K562 (cell line): ENCODE measurements around the gene NEFH. TPM values are rescaled to one million over a fixed set of nuclear protein-coding genes. Genes with fewer than 3 reads are reported as not detected.

Experiments used
- ATAC-seq: fragments of 200-7000 bp; cut with Tn5 transposase; 3 replicates; pipeline ENCODE4 v1.9.1; 2020; ENCODE audit warnings: moderate library complexity
- BruUV-seq: library from RNA; stranded (reverse); fragments of 400-500 nt; replicated peaks from 2 replicates; lab custom pipeline; 2021; lab: Mats Ljungman, UMichigan
- CTCF ChIA-PET: fragments of 300-600 bp; formaldehyde crosslinking; extraction: SDS; loops from one replicate; lab custom pipeline; 2021; ENCODE audit warnings: low intra/inter-chr PET ratio; lab: Yijun Ruan, JAX
- POLR2A ChIA-PET: fragments of 300-600, 350-650 bp; sonication (Branson Sonifier 250); formaldehyde crosslinking; extraction: SDS; loops from one replicate; lab custom pipeline; 2021; ENCODE audit warnings: antibody characterized with exemption, inconsistent platforms; lab: Yijun Ruan, JAX
- DNase-seq, 4 experiments: peaks; one replicate each; pipeline versions ENCODE4 v3.0.0 to v3.0.0-alpha.2; 2011 to 2018; ENCODE audit warnings: low spot score in 3 of 4, mixed read lengths in 3 of 4; ENCODE audit errors: extremely low read depth in 1 of 4
- FAIRE-seq: peaks from 2 replicates; lab custom pipeline; 2011; peaks lifted over from hg19 to GRCh38; lab: Jason Lieb, UNC
- H2AFZ ChIP-seq: 2 replicates; pipeline ENCODE4 v1.6.0; 2011; ENCODE audit warnings: low read depth, low read length, control low read depth, inconsistent platforms
- H3K27ac ChIP-seq: fragments of 200-600 bp; 3 replicates; pipeline ENCODE4 v1.8.0; 2011; ENCODE audit warnings: low read depth, mild to moderate bottlenecking, control low read depth, inconsistent platforms, low read length, moderate library complexity, mixed read lengths; ENCODE audit errors: extremely low read depth
- H3K27me3 ChIP-seq, 2 experiments: fragments of 300-600 bp in 1 of 2; 2 replicates in 1 of 2; 3 replicates in 1 of 2; pipeline versions ENCODE4 v1.6.0 to v1.8.0; 2011; ENCODE audit warnings: inconsistent platforms in 2 of 2, low read length in 2 of 2, mild to moderate bottlenecking in 1 of 2, mixed read lengths in 1 of 2, moderate library complexity in 1 of 2; ENCODE audit not compliant: control insufficient read depth in 2 of 2, insufficient read depth in 2 of 2
- H3K36me3 ChIP-seq: fragments of 300-600 bp; 3 replicates; pipeline ENCODE4 v1.8.0; 2011; ENCODE audit warnings: mild to moderate bottlenecking, low read length, inconsistent platforms; ENCODE audit not compliant: control insufficient read depth, insufficient read depth
- H3K4me1 ChIP-seq, 2 experiments: fragments of 200-600 bp in 1 of 2; replicated peaks in 1 of 2; 2 replicates in 1 of 2; 3 replicates in 1 of 2; pipeline versions ENCODE4 v1.5.1 to v1.8.0; 2011; ENCODE audit warnings: inconsistent platforms in 2 of 2, low read length in 2 of 2, mild to moderate bottlenecking in 1 of 2, mixed read lengths in 1 of 2, moderate library complexity in 1 of 2; ENCODE audit not compliant: control insufficient read depth in 2 of 2, insufficient read depth in 2 of 2
- H3K4me2 ChIP-seq: 2 replicates; pipeline ENCODE4 v1.6.1; 2011; ENCODE audit warnings: low read length, control low read depth, inconsistent platforms, mixed read lengths; ENCODE audit not compliant: insufficient read depth
- H3K4me3 ChIP-seq: fragments of 200-600 bp; sonication (generic), shearing (Covaris generic); 2 replicates; pipeline ENCODE4 v1.5.1; 2016; ENCODE audit warnings: control low read depth, inconsistent platforms
- H3K79me2 ChIP-seq: fragments of 200-600 bp; 3 replicates; pipeline ENCODE4 v1.8.0; 2011; ENCODE audit warnings: low read length, inconsistent platforms; ENCODE audit not compliant: control insufficient read depth, insufficient read depth
- H3K9ac ChIP-seq, 2 experiments: 2 replicates each; pipeline versions ENCODE4 v1.6.0 to v1.6.1; 2011; ENCODE audit warnings: low read depth in 2 of 2, low read length in 2 of 2, control low read depth in 1 of 2, inconsistent platforms in 1 of 2, mild to moderate bottlenecking in 1 of 2, mixed read lengths in 1 of 2; ENCODE audit not compliant: insufficient read depth in 1 of 2
- H3K9me1 ChIP-seq: one replicate; pipeline ENCODE4 v1.6.0; 2011; ENCODE audit warnings: inconsistent platforms, mild to moderate bottlenecking, low read length, moderate library complexity; ENCODE audit not compliant: control insufficient read depth, insufficient read depth
- H3K9me3 ChIP-seq: replicated peaks from 2 replicates; pipeline ENCODE4 v1.5.1; 2011; ENCODE audit warnings: low read depth, low read length, inconsistent platforms; ENCODE audit not compliant: control insufficient read depth, insufficient read depth
- H4K20me1 ChIP-seq: replicated peaks from 2 replicates; pipeline ENCODE4 v1.6.1; 2011; ENCODE audit warnings: low read length, inconsistent platforms, mixed read lengths; ENCODE audit not compliant: control insufficient read depth, insufficient read depth
- ASH1L ChIP-seq: fragments of 450-650 bp; IDR thresholded peaks from 2 replicates; pipeline ENCODE4 v1.6.1; 2018; ENCODE audit warnings: borderline replicate concordance, mild to moderate bottlenecking, low read depth; ENCODE audit not compliant: partially characterized antibody
- HDAC6 ChIP-seq: IDR thresholded peaks from 2 replicates; pipeline ENCODE4 v1.6.1; 2012; ENCODE audit warnings: low read depth, mild to moderate bottlenecking, control low read depth, inconsistent platforms, low read length, moderate library complexity
- TAF1 ChIP-seq: IDR thresholded peaks from 2 replicates; pipeline ENCODE4 v1.6.1; 2011; ENCODE audit warnings: mild to moderate bottlenecking, low read length, moderate library complexity; ENCODE audit not compliant: insufficient read depth, control insufficient read depth, severe bottlenecking; ENCODE audit errors: extremely low read depth
- ZMIZ1 ChIP-seq, 2 experiments: fragments of 150-350 bp in 1 of 2; IDR thresholded peaks; 2 replicates each; pipeline ENCODE4 v1.6.1; 2012 to 2016; ENCODE audit warnings: low read depth in 2 of 2, low read length in 2 of 2, mild to moderate bottlenecking in 1 of 2, moderate library complexity in 1 of 2
- WGBS: fragments of 100-300 bp; shearing (Covaris generic); methylation state at CpG from one replicate; pipeline ENCODE4 v1.1.6; 2016; ENCODE audit warnings: low coverage, mixed read lengths; ENCODE audit not compliant: insufficient coverage; ENCODE audit errors: missing lambda C conversion rate; 5-methylcytosine and 5-hydroxymethylcytosine counted together
- in situ Hi-C: fragments of 300-500 bp; cut with MboI; formaldehyde crosslinking; loops from 4 replicates; pipeline ENCODE4 v1.15.0; 2018; ENCODE audit warnings: inconsistent platforms, mixed read lengths
- intact Hi-C: fragments of 100-400 bp; cut with micrococcal nuclease; formaldehyde crosslinking; loops from 2 replicates; pipeline ENCODE4 v1.14.2; 2022
- polyA plus RNA-seq, 8 experiments: library from polyadenylated mRNA; depleted of rRNA in 4 of 8; stranded (reverse) in 5 of 8; unstranded in 3 of 8; fragments of >200 nt; fragmentation: Nextera tagmentation in 2 of 8; fragmentation: Illumina TruSeq in 1 of 8; extraction: Ambion mirVana in 2 of 8; extraction: Trizol in 1 of 8; gene quantifications; 2 replicates each; pipeline versions ENCODE4 v1.2.1 to v1.2.3, GENCODE V29; 2011 to 2014; ENCODE audit warnings: inconsistent platforms in 1 of 8, missing spikeins in 1 of 8
- total RNA-seq, 7 experiments: library from RNA; depleted of rRNA in 6 of 7; stranded (reverse); fragments of >200 nt in 6 of 7; fragmentation: Illumina TruSeq in 2 of 7; extraction: Trizol in 2 of 7; gene quantifications; 2 replicates each; pipeline versions ENCODE4 v1.2.1 to v1.2.3, GENCODE V29; 2011 to 2021; ENCODE audit warnings: low replicate concordance in 1 of 7

Gene NEFH
- total and polyA plus RNA-seq, 9 of the 15 experiments (the other 6 are each of a cell fraction or from before 2014, with no cell fraction given): 2.3 to 26.9 (median 10.8) TPM

- FAIRE-seq: no peak
- no peaks in the 10 kb centered on the region for H3K79me2 ChIP-seq
- TF ChIP-seq ZMIZ1 (IDR thresholded peaks at IDR 0.05; ENCODE audit: low read depth in 2 of 2, low read length in 2 of 2) (no peak), ASH1L (no peak), TAF1 (no peak), HDAC6 (no peak)
- TF ChIP-seq, all 486 proteins: peak for 0
- H3K9me3 ChIP-seq: no peaks in the 10 kb centered on the region
- WGBS: 70% methylated on average over 3 of the region's 4 CpGs
- ATAC-seq: no peak
- H3K4me3 ChIP-seq: no peak overlapping the region
- DNase-seq: no peak
- no peak overlapping the region for H3K27ac ChIP-seq
- H3K9me1 ChIP-seq: no peaks in the 10 kb centered on the region
- no peak overlapping the region for H3K4me2 ChIP-seq
- no peak overlapping the region for H2AFZ ChIP-seq
- H3K36me3 ChIP-seq: peaks cover 80% of the 10 kb centered on the region; the same call in 2 of the 3 replicates
- no peaks in the 10 kb centered on the region for H3K27me3 ChIP-seq
- intact Hi-C loops: no loop called here
- in situ Hi-C loops: no loop called here
- BruUV-seq: no TSS peak
- no peak overlapping the region for H3K9ac ChIP-seq
- H3K4me1 ChIP-seq: no peaks in the 10 kb centered on the region
- ChIA-PET POLR2A (interaction anchor here (0.5 kb wide), 1 partner anchor 609 kb away, joined by 3 read pairs; no protein-coding TSS in a partner anchor), CTCF (no interaction called here)
- no peaks in the 10 kb centered on the region for H4K20me1 ChIP-seq
These were observed 50.7 kb downstream of the NEFH start for GRCh38 chr22:29530716-29531115.
